HEK293 (cell line): Measurements from ENCODE around the gene ROBO1.

Experiments used
- ZNF830 ChIP-seq: fragments of 450-650 bp; IDR thresholded peaks from 2 replicates; pipeline ENCODE4 v1.5.0; 2018; ENCODE audit warnings: missing biosample characterization, missing genetic modification characterization, low read depth, mild to moderate bottlenecking, moderate library complexity
- TF ChIP-seq, protein P1 (sequence below): fragments of 450-650 bp; formaldehyde crosslinking; IDR thresholded peaks from 2 replicates; pipeline ENCODE4 v1.5.1; 2016; ENCODE audit warnings: missing biosample characterization, missing genetic modification characterization

DNA sequence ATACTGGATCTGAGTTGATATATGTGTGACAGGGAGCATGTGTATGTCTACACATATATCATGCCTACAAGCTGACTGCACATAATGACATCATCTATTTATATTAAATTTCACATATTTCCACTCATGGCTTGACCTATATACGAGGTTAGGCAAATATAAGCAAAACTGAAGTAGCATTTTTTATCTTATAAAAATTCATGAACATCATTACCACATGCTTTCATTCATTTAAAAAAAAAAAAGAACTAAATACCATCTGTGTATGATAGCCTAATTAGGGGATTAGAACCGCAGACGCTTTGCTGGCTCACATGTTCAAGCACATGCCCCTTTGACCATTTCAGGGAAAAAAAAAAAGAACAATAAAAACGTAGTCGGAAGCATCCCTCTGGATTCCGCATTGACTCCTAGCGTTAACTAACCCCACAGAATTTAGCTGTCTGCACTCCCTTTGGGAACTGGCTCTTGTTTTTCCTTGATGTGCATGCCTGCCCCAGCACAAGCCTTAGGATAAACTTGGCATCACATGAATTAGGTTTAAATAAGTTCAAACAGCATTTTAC is 888.4 kb downstream of the ROBO1 start:
- TF ChIP-seq ZNF830 (tag by site-specific recombination), result no peak
- TF ChIP-seq, protein P1, sequence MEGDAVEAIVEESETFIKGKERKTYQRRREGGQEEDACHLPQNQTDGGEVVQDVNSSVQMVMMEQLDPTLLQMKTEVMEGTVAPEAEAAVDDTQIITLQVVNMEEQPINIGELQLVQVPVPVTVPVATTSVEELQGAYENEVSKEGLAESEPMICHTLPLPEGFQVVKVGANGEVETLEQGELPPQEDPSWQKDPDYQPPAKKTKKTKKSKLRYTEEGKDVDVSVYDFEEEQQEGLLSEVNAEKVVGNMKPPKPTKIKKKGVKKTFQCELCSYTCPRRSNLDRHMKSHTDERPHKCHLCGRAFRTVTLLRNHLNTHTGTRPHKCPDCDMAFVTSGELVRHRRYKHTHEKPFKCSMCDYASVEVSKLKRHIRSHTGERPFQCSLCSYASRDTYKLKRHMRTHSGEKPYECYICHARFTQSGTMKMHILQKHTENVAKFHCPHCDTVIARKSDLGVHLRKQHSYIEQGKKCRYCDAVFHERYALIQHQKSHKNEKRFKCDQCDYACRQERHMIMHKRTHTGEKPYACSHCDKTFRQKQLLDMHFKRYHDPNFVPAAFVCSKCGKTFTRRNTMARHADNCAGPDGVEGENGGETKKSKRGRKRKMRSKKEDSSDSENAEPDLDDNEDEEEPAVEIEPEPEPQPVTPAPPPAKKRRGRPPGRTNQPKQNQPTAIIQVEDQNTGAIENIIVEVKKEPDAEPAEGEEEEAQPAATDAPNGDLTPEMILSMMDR (tag by site-specific recombination), result no peak
